HUES48 (cell line): Measurements from ENCODE around the gene MLYCD.
A peak's percentile ranks its signal among the peaks of the same experiment; 100 is the strongest.

ENCODE experiments used
- H3K27ac ChIP-seq: one replicate; pipeline ENCODE4 v1.7.0; 2013; ENCODE audit warnings: low read depth, low read length, inconsistent platforms
- H3K27me3 ChIP-seq: 2 replicates; pipeline ENCODE4 v1.6.1; 2013; ENCODE audit warnings: mild to moderate bottlenecking, low read length; ENCODE audit not compliant: control insufficient read depth, insufficient read depth
- H3K36me3 ChIP-seq: 2 replicates; pipeline ENCODE4 v1.6.1; 2013; ENCODE audit warnings: low read length; ENCODE audit not compliant: control insufficient read depth, insufficient read depth
- H3K4me1 ChIP-seq: 2 replicates; pipeline ENCODE4 v1.6.1; 2013; ENCODE audit warnings: mild to moderate bottlenecking, low read length; ENCODE audit not compliant: control insufficient read depth, insufficient read depth
- H3K4me3 ChIP-seq: 2 replicates; pipeline ENCODE4 v1.5.1; 2013; ENCODE audit warnings: mild to moderate bottlenecking, low read depth, low read length
- H3K9ac ChIP-seq: 2 replicates; pipeline ENCODE4 v1.6.1; 2013; ENCODE audit warnings: mild to moderate bottlenecking, low read depth, low read length, moderate library complexity
- H3K9me3 ChIP-seq: 2 replicates; pipeline ENCODE4 v1.6.1; 2013; ENCODE audit warnings: low read length; ENCODE audit not compliant: control insufficient read depth, insufficient read depth

The MLYCD gene

DNA sequence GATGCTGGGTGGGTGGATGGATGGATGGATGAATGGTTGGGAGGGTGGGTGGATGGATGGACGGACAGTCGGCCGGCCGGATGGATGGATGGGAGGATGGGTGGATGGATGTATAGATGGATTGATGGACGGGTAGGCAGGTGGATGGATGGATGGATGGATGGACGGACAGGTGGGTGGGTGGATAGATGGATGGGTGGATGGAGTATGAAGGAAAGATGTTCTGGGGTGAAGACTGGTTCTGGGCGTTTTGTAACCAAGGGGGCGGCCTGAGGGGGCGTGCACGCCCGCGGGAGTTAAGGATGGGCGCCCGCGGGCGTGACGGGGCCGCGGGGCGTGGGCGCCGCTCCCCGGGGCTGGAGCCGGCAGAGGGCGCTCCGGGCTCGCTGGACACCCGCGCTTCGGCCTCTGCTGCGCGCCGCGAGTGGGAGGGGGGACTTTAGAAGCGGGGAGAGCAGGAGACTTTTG, 69.0 kb downstream of the MLYCD start, which contains the start of gene NECAB2:
TSS of gene NECAB2 (plus strand) at position 407 of the 468 bp plus-strand sequence. CDS start 405 bp downstream, outside the sequence.
- Histone ChIP-seq H3K4me1 (peaks cover 6% of the 10 kb centered on the region; the same call in 1 of the 2 replicates), H3K27me3 (peaks cover 11% of the 10 kb centered on the region), H3K9me3 (no peaks in the 10 kb centered on the region), H3K27ac (no peak within 1 kb of the TSS), H3K4me3 (peak within 1 kb of the TSS; percentile 62), H3K36me3 (no peaks in the 10 kb centered on the region), H3K9ac (no peak within 1 kb of the TSS)

DNA sequence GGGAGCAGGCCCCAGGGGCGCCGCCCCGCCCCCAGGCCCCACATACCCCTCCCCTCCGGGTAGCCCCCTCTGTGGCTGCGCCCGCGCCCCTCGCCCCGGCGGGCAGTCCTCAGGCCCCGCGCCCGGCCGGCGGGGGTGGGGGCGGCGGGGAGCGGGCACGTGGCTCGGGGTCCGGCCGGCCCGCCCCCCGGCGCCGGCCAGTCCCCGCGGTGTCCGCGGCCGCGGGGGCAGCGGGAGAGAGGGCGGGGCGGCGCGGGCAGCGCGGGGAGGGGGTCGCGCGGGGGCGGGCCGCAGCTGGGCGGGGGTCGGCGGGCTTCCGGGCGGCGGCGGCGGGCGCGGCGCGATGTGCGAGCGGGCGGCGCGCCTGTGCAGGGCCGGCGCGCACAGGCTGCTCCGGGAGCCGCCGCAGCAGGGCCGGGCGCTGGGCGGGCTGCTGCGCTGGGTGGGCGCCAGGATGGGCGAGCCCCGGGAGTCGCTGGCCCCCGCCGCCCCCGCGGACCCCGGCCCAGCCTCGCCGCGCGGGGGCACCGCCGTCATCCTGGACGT, 69.5 kb downstream of the MLYCD start:
- no peaks in the 10 kb centered on the region for H3K36me3 ChIP-seq
- no peaks in the 10 kb centered on the region for H3K9me3 ChIP-seq
- peak overlapping the region; percentile 62; the same call in 1 of the 2 replicates for H3K4me3 ChIP-seq
- no peak overlapping the region for H3K9ac ChIP-seq
- peaks cover 6% of the 10 kb centered on the region; the same call in 1 of the 2 replicates for H3K4me1 ChIP-seq
- H3K27ac ChIP-seq, result no peak overlapping the region
- H3K27me3 ChIP-seq, result peaks cover 11% of the 10 kb centered on the region

DNA sequence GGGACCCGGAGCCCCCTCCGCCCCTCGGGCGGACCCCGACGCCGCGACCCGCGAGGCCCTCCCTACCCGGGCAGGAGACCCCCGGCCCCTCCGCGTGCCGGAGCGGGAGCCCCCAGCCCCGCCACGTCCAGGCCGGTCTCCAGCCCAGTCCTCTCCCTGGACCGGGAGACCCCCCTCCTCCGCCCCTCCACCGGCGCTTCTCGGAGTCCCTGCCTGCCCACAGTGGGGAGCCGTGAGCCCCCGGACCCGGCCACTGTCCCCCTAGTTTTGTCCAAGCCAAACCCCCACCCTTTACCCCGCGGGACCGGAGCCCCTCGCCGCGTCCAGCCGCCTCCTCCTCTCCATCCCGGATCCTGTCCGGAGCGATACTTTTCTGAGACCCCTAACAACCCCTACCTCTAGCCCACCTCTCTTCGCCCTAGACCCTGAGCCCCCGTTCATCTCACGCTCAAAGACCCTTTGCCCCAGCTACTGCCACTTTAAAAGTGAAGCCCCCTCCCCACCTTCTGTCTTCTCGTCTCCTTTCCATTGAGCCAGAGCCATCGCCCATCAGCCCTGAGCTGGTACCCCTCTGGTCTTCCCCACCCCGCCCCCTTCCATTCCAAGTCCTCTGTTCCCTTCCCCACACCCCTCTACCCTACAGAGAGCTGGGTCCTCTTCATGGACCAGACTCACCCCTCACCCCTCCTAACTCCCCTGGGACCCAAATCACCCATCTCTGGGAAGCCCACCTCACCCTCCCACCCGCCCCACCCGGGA, 70.2 kb downstream of the MLYCD start:
- Histone ChIP-seq H3K4me1 (peaks cover 6% of the 10 kb centered on the region; the same call in 1 of the 2 replicates), H3K36me3 (no peaks in the 10 kb centered on the region), H3K4me3 (peak overlapping the region; percentile 62), H3K27ac (no peak overlapping the region), H3K27me3 (peaks cover 11% of the 10 kb centered on the region), H3K9ac (no peak overlapping the region), H3K9me3 (no peaks in the 10 kb centered on the region)

DNA sequence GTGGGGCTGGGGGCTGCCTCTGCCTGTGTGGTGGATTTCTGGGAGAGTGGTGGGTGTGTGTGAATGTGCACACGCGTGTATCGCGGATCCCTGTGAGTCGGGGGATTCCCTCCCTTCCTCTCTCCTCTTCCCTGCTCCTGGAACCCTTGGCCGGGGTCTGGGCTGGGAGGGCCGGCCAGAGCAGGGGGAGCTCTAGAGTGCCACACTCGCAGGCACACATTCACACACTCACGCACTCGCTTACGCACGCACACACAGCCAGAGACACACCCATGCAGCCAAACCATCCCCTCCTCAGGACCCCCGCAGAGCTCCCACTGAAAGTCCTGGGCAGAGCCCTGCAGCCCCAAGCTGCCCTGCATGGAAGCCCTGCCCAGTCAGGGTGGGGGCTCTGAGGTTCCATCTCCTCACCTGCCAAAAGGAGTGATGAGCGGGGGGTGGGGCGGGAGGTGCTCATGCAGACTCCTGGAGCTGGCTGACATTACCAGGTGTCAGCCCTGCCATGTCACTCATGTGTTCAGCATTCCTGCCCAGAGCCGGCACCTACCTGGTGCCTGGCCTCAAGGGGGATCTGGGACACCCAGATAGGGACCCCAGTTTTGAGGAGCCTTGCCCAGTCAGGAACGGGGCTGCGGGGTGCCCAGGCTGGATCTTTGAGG, 71.0 kb downstream of the MLYCD start:
- no peak overlapping the region for H3K27ac ChIP-seq
- peaks cover 6% of the 10 kb centered on the region; the same call in 1 of the 2 replicates for H3K4me1 ChIP-seq
- peaks cover 11% of the 10 kb centered on the region for H3K27me3 ChIP-seq
- no peak overlapping the region; the same call in 1 of the 2 replicates for H3K4me3 ChIP-seq
- H3K9ac ChIP-seq, result no peak overlapping the region
- no peaks in the 10 kb centered on the region for H3K9me3 ChIP-seq
- H3K36me3 ChIP-seq, result no peaks in the 10 kb centered on the region

DNA sequence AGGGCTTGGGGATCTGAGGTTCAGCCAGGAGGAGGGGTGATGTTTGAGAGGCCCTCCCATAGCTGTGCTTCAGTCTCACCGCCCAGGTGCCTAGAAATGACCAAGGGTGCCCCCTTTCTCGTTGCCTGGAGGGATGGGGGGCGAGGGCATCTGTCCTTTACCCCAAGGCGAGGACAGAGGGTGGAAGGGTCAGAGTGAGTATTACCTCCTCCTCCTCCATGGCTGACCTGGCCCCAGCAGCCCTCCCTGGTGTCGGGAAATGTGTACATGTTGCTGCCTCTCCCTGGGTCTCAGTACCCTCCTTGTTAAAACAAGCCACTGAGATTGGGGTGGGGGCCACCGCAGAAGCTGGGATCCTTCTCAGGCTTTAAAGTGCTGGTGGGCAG, 71.5 kb downstream of the MLYCD start:
- peaks cover 11% of the 10 kb centered on the region for H3K27me3 ChIP-seq
- H3K4me1 ChIP-seq, result peaks cover 6% of the 10 kb centered on the region; the same call in 1 of the 2 replicates
- H3K4me3 ChIP-seq, result no peak overlapping the region
- H3K9ac ChIP-seq, result no peak overlapping the region
- H3K36me3 ChIP-seq, result no peaks in the 10 kb centered on the region
- H3K9me3 ChIP-seq, result no peaks in the 10 kb centered on the region
- no peak overlapping the region for H3K27ac ChIP-seq

DNA sequence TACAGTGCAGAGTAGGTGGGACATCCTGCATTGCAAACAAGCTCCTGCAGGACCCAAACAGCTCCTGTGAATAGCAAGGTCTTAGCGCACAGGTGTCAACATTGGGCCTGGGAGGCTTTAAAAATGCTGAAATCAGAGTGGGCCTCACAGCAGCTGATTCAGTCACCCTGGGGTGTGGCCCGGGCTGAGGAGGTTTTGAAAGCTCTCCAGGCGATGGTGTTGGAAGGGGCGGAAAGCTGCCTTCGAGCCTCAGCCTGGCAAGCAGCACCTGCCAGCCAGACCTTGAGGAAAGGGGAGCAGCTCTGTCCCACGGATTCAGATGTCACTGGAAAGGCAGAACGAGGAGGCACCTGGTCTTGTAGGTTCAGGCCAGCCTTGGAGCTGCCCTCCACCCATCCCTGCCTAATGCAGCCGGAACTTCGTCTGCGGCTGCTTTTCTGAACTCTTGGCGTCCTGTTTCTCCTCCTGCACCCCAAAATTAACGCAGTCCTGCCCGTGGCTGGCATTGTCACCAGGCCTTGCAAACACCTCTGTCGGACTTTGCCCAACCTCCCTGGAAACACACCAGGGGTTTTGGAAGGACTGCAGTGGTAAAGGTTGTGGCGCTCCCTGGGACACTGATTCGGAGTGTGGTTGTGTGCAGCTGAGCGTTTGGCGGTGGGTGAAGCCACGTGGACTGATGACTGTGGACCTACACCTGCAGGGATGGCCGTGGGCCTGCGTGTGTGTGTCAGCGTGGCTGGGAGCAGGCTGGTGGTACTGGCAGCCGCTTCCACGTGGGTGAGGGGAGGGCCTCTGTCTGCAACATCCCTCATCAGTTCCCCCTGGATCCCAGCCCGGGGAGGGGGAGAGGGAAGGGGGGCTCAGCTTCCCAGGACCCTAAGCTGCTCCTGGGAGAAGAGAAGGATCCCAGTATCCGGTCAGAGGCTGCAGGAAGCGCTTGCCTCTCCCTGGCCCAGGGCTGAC, 72.5 kb downstream of the MLYCD start:
- Histone ChIP-seq H3K4me3 (no peak overlapping the region), H3K27me3 (peaks cover 11% of the 10 kb centered on the region), H3K4me1 (peaks cover 6% of the 10 kb centered on the region; the same call in 1 of the 2 replicates), H3K9ac (no peak overlapping the region), H3K27ac (no peak overlapping the region), H3K9me3 (no peaks in the 10 kb centered on the region), H3K36me3 (no peaks in the 10 kb centered on the region)

DNA sequence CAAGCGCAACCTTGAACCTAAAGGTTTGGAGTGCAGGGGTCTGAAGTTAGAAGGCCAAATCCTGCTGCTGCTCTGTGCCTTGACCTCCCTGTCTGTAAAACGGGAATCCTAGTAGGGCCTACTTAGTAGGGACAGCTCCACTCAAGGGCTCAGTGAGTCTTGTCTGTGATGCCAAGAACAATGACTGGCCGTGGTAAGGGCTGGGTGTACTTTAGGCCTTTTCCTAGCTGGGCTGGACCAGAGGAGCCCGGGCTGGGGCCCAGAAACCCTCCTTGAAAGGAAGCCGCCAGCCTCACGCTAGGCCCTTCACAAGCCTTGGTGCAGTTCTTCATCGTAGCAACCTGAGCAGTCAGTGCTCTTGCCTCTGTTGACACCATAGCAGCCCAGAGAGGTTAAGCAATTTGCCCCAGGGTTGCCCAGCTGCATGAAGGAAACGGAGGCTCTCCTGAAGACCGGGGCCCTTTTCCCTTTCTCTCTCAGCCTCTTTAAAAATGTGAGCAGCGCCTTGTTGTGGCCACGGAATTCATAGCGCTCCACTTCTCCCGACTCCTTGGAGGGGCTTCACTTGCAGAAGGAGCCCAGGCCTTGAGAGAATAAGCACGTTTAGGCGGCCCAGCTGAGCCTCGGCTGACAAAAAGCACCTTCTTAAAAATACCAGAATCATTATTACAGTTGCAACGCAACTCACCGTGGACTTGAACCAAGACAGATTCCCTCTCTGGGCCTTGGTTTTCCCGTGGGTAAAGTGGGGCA, 73.5 kb downstream of the MLYCD start:
- H3K4me1 ChIP-seq, result peaks cover 6% of the 10 kb centered on the region; the same call in 1 of the 2 replicates
- peaks cover 11% of the 10 kb centered on the region for H3K27me3 ChIP-seq
- no peak overlapping the region for H3K9ac ChIP-seq
- H3K36me3 ChIP-seq, result no peaks in the 10 kb centered on the region
- H3K27ac ChIP-seq, result no peak overlapping the region
- no peaks in the 10 kb centered on the region for H3K9me3 ChIP-seq
- no peak overlapping the region for H3K4me3 ChIP-seq

DNA sequence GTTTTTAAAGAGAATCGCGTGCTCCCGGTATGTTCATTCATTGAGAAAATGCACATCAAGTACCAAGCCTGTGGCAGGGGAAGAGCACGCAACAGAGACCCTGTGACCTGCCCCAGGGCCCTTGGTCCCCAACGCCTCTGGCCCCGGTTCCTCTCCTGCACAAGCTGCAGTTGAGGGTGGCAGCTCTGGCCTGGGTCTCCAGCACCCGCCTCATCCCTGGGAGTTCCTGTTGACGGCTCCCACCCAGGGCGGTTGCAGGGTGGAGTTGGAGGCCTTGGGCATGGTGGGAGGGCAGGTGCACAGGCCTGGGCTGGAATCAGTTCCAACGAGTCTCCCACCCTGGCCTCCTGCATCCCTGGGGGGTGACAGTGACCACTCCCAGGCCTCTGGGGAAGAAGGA, 74.2 kb downstream of the MLYCD start:
- Histone ChIP-seq H3K4me3 (no peak overlapping the region), H3K27me3 (peaks cover 11% of the 10 kb centered on the region), H3K36me3 (no peaks in the 10 kb centered on the region), H3K27ac (no peak overlapping the region), H3K4me1 (peaks cover 6% of the 10 kb centered on the region; the same call in 1 of the 2 replicates), H3K9me3 (no peaks in the 10 kb centered on the region), H3K9ac (no peak overlapping the region)

DNA sequence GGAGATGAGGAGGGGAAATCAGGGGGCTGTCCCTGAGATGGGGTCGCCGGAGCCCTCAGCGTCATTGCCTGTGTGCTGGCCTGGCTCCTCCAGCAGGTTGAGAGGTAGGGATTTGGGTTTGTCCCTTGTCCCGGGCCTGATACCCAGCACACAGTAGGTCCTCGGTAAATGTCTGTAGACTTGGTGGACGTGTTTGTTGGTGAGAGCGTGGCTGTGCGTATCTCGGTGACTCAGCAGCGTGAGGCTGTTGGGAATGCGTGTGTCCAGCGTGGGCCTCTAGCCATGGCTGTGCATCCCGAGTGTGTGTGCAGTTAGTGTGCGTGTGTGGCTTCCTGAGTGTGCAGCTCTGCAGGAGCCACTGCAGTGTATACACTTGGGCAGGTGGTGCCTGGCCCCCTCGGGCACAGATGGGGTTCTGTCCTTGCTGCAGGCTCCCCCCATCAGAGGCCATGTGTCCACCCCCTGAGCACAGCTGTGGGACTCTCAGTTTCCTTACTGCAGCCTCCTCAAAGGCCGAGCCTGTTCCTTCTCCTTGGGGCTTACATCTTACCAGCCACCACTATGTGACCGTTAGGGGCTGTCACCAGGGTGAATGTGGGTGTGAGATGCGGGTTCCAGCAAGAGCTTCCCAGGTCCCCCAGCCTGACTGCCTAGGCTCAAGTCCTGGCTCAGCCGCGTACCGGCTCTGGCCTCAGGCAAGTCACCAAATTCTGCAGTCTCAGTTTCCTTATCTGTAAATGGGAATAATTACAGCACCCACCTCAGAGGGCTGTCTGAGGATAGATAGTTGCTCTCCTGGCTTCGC, 74.9 kb downstream of the MLYCD start:
- Histone ChIP-seq H3K36me3 (no peaks in the 10 kb centered on the region), H3K9ac (no peak overlapping the region), H3K9me3 (0 out of 2 replicates have a peak, but pooled peaks cover 1% of the 10 kb centered on the region), H3K27me3 (peaks cover 9% of the 10 kb centered on the region), H3K27ac (no peak overlapping the region), H3K4me1 (peaks cover 6% of the 10 kb centered on the region; the same call in 1 of the 2 replicates), H3K4me3 (no peak overlapping the region)
